Stimulated activated CD8-positive, alpha-beta memory T cell treated with anti-CD3 and anti-CD28 coated beads, Interleukin-15, amount 100 ng/mL, for 48 hours (primary cell): Measurements from ENCODE around the gene GCHFR.

Experiments
- DNase-seq, 2 donors: peaks; one replicate each; pipeline ENCODE4 v3.0.0-alpha.2; 2020; ENCODE audit warnings: low read depth in 2 of 2

The GCHFR gene

DNA sequence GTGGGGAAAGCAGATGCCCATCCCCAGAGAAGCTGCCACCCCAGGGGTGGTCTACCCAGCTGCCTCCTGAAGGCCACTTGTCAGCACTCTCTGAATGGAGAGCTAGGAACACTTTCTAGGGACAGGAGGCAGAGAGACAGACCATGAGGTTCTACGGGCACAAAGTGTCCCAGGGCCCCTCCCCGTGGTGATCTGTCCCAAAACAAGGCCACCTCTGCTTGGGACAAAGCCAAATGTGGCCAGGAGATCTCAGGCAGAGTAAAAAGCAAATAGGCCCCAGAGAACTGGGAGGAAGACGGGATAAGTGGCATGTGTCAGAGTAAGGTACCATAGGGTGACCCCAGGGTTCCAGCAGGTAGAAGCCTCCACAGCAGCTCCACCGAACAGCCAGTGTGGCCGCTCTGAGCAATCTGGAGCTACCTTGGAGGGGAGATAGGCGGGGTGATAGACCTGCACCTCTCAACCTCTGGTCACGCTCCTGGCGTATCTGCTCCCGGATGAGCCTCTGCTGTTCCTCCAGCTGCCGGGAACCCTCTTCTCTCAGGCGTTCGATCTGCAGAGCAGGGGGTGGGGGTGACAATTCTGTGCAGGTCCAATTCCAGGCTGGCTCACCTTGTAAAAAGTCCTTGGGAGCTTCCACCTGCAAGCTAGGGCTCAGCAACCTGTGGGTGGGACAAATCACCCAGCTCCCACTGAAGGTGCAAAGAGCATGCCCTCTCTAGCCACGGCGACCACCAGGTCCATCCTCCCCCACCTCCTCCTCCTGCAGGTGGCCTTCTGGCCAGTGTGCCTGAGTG, 12.1 kb downstream of the GCHFR start:
- no peak for DNase-seq

DNA sequence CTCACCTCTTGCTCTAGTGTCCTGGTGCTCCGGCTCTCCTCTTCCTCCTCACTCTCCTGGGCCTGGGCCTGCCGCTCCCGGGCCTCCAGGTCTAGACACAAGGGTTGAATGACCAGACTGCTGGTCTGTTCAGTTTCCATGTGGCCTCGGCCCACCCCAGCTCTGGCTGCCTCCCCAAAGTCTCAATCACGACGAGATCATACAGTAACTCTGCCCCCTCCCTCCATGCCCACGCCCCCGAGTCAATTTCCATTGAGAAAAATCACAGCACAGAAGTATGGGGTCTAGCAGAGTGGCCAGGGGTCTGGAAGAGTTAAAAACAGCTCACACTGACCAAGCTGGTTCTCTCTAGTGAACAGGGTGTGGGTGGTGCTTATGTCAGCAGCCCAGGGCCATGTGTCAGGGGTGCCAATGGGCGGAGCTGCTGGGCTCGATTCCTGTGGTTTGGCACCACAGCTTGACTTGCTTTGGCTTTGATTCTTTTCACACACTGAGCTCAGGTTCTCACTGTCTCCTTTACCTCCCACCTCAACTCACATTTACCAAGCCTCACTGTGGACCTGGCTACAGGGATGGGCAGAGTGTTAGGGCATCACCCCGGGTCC, 12.8 kb downstream of the GCHFR start:
- DNase-seq: peak in 1 of 2 donors; percentile 48

DNA sequence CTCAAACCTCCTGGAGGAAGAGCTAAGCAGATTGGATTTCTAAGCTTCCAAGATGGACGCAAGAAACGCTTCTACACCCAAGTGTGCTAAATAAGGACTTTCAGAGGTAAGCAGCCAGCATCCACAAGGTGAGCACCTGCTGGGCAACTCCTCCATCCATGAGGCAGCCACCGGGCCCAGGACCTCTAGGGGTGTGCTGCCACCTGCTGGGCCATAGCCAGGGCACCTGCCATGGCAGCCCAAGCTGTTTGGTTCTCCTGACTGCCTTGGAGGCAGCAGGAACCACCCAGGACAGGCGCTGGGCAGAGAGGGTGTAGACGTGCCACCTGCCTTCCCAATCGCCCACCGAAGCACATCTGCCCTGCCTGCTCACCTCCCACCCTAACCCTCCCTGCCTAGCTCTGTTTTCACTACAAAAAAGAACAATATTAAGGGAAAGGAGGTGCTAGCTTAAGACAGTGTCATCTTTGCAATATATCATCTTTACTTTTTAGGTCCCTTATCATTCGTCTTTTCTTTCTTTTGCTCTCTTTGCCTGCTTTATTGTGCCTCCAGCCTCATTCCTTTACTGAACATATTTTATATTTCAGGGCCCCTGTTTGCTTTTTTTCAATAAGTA, 18.9 kb downstream of the GCHFR start:
- peak; percentile 60 to 61 for DNase-seq

DNA sequence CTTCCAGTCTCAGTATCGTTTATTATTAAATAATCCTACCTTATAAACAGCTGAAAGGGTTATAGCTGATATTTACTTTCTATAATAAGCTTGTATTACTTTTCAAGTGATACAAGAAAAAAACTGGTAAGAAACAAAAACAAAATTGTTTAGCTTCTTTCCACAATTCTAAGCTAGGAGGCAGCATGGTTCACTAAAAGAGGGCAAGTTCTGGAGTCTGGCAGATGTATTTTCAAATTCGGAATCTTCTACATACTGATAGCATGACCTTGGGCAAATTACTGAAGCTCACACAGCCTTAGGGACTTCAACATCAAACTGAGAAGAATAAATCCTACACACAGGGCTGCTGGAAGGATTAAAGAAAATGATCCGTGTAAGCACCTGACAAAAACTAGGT, 21.3 kb downstream of the GCHFR start:
- DNase-seq: no peak

DNA sequence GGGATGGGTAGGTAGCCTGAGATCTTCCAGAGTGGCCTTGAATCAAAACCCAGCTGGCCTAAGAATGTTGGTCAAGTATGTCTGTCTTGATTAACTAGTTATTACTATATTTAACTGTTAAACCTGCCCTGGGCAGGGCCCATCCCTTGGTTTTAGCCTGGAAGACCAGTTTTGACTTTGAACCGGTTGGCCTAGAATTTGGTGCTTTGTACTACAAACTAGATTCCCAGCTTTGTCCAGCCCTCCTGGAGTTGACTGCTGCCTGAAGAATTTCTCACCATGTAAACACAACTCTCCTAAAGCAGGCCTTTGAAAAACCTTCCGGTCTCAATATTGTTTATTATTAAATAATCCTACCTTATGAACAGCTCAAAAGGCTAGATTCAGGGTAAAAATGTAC, 21.9 kb downstream of the GCHFR start:
- no peak for DNase-seq

DNA sequence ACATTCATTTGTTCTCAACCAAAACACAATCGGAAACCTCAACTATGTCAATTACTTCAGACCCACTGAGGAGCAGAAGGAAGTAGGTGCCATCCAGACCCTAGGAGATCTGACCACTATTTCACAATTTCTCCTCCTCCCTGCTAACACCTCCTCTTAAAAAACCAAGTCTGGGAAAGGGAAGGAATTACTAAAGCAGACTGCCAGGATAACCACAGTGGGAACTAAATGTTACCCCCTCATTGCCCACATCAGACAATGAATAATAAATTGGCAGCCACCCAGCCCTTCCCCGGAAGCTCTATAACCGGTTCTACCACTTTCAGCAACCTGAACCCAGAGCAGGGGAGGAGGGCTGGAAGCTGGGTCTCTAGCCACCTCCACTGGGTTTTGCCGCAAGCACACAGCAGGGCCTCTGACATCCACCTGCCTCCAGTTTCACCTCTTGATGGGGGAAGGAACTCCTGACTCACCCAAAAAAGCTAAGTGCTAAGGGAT, 23.5 kb downstream of the GCHFR start:
- peak; percentile 53 to 65 for DNase-seq

DNA sequence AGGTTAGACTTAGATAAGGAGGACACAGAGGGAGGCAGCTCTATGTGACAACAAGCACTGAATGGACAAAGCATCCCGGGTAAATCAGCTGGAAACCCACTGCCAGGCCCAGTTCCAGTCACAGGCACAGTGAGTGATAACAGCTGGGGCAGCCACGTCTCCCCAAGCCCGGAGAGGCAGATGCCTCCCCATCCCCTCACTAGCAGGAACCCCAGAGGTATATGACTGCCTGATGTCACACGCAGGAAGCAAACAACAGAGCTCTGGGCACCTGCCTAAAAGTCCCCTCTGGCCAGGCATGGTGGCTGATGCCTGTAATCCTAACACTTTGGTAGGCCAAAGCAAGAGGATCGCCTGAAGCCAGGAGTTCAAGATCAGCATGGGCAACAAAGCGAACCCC, 24.1 kb downstream of the GCHFR start:
- no peak for DNase-seq

DNA sequence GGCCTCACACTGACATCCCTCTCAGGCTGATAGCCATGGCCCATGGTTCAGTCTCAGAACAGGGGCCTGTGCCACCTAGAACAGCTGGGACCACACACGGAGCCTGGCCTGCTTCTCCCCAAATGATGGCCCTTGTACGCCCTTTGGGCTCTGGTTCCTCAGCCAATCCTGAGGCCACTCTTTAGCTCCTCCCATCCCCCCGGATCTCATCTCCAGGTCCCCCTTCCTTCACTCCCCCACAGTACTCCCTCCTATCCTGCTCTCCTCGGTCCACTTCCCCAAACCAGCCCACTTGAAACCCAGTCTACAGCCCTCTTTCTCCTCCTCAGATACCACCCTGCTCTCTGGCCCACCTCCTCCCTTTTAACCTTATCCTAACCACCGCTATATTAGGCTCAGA, 25.3 kb downstream of the GCHFR start:
- no peak for DNase-seq

DNA sequence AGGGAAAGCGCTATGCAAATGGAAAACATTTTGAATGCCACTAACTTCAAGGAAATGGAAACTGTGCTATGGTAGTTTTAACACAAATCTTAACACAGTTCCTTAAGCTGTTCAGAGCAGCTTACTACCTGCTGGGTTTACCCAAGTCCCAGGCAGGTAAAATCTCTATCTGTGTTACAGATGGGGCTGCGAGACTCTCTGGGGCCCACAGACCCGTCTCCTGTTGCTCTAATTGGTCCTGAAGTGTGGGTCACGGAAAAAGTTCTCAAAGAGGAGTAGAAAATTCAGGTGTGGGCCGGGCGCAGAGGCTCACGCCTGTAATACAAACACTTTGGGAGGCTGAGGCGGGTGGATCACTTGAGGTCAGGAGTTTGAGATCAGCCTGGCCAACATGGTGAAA, 26.1 kb downstream of the GCHFR start:
- no peak for DNase-seq

DNA sequence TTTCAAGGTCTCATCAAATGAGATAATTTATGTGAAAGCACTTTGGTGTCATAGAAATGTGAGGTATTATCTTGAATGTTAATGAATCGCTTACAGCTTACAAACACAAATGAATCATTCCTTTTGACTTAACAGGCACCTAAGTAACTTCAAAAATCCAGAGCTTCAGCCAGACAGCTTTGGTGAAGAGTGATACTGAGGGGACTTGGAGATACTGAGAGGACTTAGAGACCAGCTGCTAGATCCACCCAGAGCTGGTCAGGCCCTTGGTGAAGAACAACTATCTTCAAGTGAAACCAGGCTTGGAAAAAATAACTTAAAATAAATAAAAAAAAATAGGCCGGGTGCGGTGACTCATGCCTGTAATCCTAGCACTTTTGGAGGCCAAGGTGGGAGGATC, 26.9 kb downstream of the GCHFR start:
- no peak for DNase-seq

DNA sequence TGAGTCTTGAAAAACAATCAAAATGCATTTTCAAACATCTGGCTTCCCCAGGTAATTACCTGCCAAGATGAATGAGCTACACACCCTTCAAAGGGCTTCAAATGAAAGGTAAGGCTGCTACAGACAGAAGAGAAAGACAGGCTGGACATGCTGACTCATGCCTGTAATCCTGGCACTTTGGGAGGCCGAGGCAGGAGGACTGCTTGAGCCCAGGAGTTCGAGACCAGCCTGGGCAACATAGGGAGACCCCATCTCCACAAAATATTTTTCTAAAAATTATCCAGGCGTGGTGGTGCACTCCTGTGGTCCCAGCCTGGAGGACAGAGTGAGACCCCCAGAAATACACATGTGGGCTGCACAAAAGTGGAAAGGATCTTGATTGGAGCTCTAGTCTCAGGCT, 28.5 kb downstream of the GCHFR start:
- DNase-seq: no peak

DNA sequence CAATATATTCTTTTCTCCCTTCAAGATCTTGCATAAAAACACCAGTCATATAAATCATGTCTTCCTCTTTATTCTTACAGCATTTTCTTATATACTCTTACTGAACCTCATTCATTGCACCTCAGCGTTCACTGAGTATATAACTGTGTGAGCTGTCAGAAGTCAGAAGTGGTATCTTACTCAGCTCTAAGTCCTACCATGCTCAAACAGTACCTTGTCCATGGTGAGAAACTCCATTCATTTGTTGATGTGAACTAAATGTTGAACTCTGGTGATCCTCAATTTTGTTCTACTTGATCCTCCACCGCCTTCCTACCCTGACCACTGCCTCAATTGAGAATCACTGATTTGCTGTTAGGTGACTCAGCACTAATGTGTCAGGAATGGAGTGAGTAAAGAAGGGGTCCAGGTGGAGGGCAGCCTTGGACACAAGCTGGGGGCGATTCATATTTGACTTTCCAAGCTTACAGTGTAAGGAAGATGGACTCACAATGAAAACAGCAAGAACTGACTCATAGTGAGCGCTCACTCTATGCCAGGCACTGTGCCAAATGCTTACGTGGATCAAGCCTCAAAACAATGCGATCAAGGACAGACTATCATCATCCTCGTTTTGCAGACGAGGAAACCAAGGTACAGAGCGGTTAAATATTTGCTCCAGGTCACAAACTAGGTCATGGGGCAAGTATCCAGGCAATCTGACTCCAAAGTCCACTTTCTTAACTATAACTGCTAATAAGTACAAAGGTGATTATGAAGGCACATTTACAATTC, 29.5 kb downstream of the GCHFR start:
- no peak for DNase-seq

DNA sequence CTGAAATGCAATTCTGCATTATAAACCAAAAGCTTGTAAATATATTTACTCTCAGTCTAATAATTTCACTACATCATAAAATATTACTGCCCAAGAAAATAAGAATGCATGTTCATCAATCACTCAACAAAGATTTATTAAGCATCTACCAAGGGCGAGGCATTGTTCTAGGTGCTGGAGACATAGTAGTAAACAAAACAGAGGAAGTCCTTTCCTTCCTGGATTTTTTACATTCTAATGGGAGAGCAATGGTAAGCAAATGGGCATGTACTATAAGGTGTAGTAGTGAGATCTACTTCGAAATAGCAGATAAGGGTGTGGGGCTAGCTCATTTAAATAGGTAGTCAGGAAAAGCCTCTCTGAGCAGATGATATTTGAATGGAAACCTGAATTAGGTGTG, 32.2 kb downstream of the GCHFR start:
- DNase-seq: no peak

DNA sequence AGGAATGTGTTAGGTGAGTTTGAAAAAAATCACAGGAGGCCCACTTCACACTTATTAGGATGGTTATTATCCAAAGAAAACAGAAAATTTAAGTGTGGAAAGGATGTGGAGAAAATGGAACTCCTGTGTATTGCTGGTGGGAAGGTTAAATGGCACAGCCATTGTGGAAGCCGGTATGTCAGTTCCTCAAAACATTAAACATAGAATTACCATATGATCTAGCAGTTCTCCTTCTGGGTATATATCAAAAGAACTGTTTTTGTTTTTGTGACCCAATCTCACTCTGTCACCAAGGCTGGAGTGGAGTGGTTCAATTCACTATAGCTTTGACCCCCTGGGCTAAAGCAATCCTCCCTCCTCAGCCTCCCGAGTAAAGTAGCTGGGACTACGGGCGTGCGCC, 32.6 kb downstream of the GCHFR start:
- no peak for DNase-seq

DNA sequence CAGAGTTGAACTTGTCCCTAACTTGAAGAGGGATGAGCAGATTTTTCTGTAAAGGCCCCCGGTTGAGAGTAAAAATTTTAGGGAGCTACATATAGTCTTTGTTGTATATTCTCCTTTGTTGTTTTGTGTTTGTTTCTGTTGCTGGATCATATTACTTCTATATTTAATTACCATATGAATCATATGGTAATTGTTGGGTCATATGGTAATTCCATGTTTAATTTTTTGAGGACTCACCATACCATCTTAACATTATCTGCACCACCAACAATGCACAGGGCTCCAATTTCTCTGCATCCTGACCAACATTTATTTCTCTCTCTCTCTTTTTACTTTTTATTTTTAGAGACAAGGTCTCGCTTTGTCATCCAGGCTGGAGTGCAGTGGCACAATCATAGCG, 35.7 kb downstream of the GCHFR start:
- DNase-seq: no peak

DNA sequence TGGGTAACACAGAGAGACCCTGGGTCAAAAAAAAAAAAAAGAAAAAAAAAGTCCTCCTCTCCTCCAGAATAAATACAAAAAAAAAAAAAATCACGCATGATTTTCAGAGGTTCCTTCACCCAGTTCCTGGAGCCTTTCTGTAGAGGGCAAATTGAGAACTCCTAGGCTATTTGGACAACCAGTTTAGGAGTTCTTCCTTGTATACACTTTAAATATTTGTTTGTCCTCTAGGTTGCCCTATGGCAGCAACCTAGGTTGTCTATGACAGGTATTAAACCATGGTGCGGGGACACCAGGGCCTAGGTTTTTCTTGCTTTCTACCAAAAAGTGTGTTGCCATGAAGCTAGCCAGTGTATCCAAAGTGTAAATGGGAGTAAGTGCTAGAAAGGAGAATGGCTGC, 39.2 kb downstream of the GCHFR start:
- no peak for DNase-seq

DNA sequence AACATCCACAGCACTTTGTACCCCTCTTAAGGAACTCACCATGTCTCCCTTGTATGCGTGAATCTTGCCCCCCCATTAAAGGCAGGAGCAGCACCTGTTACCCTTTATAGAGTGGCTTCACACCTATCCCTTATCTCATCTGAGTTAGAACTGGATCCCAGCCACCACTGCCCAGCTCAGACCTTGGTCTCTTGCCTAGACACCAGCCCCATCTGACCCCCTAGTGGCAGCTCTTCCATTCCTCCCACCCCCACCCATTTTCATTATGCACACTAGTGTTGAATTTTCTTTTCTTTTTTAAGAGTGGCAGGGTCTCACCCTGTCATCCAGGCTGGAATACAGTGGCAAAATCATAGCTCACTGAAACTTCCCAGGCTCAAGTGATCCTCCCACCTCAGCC, 39.8 kb downstream of the GCHFR start:
- no peak for DNase-seq

DNA sequence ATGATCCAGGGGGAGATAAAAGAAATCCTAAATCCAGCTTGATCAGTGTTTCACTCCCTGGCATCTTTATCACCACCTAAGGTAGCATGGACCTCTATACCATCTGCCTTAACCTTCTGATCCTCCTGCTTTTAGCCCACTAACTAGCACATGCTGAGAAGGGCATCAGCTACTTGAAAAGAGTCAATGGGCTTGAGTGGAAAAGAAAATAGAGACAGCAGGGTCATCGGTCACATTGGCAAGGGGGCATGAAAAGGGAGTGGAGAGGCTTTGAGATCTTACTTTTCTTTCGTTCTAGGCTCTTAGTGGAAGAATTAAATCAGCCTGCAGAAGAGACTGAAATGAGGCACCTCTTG, 42.8 kb downstream of the GCHFR start:
- no peak for DNase-seq

DNA sequence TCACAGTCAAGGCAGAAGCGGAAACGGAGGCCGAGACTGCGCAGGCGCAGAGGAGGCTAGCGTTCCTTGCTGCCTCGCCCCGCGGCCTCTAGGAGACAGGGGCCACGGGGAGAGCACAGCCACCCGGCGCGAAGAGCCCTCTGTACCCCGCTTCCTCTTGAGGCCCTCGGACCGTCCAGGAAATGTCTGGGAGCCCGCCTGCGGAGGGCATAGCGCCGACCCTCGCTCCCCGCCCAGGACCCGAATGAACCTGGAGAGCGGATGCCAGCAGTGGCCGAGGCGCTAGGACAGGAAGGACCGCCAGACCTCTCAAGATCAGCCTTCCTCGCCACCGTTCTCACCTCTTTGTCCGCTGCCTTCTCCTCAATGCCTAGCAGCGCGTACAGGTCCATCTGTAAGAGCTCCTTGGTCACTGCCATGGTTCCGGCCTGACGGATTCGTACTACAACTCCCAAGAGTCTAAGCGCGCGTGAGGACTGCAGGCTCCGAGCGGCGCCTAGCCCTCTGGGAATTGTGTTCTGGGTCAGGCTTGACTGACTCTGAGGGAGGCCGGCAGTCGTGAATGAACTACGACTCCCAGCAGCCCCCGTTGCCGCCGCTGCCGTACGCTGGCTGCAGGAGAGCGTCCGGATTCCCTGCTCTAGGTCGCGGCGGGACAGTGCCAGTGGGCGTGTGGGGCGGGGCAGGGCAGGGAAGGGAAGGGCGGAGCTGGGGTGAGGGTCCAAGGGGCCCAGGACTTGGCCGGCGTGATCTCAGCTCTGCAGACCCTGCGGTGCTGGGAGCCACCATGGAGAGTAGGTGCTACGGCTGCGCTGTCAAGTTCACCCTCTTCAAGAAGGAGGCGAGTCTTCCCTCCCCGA, 43.4 kb downstream of the GCHFR start, which contains the start of the genes DNAJC17 and ZFYVE19:
TSS of gene DNAJC17 (minus strand) at position 446 of the 860 bp plus-strand sequence. CDS start at position 419, 27 bp downstream.
TSS of gene ZFYVE19 (plus strand) at position 62 of the 860 bp plus-strand sequence. CDS start at position 563, 501 bp downstream.
- DNase-seq: peak; percentile 91 to 93

DNA sequence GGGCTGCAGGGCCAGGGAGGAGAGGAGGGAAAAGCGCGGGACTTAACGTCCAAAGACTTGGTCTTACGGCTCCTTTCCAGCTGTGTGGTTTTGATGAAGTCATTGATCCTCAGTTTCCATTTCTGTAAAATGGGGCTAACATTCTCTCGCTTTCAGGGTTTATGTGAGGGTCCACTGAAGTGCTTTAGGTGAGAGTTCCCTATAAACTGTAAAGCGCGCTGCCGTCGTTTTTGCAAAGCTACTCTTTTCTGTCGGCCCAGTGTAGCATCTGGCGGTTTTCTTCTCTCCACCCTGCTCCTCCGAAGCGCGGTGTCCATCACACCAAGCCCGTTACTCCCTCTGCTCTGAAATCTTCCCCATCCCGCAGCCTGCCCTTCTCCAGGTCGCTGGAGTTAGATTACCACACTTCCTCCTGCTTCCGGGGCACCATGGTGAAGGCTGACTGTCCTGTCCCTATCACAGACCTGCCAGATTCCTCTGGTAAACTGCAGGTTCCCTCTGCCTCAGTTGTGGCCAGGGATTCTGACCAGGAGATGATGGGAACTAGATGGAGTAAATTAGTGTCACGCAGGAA, 44.1 kb downstream of the GCHFR start:
- DNase-seq: no peak
